PC-9 (cell line): Measurements from ENCODE around the gene SPINT1.

ENCODE experiments used
- EZH2 ChIP-seq: fragments of 200-600 bp; sonication (generic); IDR thresholded peaks from 2 replicates; pipeline ENCODE4 v1.8.0; 2017; ENCODE audit warnings: antibody characterized with exemption, low read depth
- TF ChIP-seq, protein P1 (sequence below): fragments of 200-600 bp; sonication (generic); conservative IDR thresholded peaks from 2 replicates; pipeline ENCODE4 v1.6.1; 2017; ENCODE audit warnings: mixed run types, antibody characterized with exemption, mild to moderate bottlenecking, moderate library complexity

- TF ChIP-seq EZH2 = no peak
- TF ChIP-seq, protein P1, sequence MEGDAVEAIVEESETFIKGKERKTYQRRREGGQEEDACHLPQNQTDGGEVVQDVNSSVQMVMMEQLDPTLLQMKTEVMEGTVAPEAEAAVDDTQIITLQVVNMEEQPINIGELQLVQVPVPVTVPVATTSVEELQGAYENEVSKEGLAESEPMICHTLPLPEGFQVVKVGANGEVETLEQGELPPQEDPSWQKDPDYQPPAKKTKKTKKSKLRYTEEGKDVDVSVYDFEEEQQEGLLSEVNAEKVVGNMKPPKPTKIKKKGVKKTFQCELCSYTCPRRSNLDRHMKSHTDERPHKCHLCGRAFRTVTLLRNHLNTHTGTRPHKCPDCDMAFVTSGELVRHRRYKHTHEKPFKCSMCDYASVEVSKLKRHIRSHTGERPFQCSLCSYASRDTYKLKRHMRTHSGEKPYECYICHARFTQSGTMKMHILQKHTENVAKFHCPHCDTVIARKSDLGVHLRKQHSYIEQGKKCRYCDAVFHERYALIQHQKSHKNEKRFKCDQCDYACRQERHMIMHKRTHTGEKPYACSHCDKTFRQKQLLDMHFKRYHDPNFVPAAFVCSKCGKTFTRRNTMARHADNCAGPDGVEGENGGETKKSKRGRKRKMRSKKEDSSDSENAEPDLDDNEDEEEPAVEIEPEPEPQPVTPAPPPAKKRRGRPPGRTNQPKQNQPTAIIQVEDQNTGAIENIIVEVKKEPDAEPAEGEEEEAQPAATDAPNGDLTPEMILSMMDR = no peak
Measured at GRCh38 chr15:40875991-40876730, 32.3 kb downstream of the SPINT1 start.
